Upper lobe of left lung (tissue), 4 donors: Measurements from ENCODE around the gene NCOA1.

Source experiments
- POLR2A ChIP-seq, 4 donors: fragments of 450-650 bp; IDR thresholded peaks; one replicate each; pipeline ENCODE4 v1.5.1; 2016 to 2017; ENCODE audit warnings: antibody characterized with exemption in 4 of 4, mild to moderate bottlenecking in 2 of 4
- POLR2AphosphoS5 ChIP-seq, 2 donors: sonication (generic); formaldehyde crosslinking; IDR thresholded peaks; one replicate each; pipeline ENCODE4 v1.5.1; 2017; ENCODE audit warnings: antibody characterized with exemption in 2 of 2
- TF ChIP-seq, protein P1 (sequence below), 6 experiments: fragments of 450-650 bp in 4 of 6; fragments of 200-600 bp in 2 of 6; sonication (generic) in 2 of 6; IDR thresholded peaks; one replicate each; pipeline ENCODE4 v1.5.1; 2016 to 2019; ENCODE audit warnings: antibody characterized with exemption in 6 of 6

DNA sequence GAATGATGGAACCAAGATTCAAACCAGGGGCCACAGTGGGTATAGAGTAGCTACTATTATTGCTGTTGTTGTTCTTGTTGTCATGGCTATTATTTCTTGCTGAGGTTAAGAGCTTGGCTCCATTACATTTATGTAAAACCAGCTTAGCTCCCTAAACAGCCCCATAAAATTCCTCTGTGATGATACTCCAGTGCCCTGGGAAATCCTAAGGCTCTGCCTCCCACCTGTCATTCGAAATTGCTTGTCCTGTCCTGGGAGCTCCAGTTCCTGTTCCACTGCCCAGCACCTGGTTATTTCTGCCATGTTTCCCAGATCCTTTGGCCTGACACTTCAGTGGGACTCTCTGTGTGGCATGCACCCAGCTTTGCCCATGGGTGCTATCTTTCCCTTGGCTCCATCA is 27.8 kb upstream of the NCOA1 start:
- TF ChIP-seq, protein P1, sequence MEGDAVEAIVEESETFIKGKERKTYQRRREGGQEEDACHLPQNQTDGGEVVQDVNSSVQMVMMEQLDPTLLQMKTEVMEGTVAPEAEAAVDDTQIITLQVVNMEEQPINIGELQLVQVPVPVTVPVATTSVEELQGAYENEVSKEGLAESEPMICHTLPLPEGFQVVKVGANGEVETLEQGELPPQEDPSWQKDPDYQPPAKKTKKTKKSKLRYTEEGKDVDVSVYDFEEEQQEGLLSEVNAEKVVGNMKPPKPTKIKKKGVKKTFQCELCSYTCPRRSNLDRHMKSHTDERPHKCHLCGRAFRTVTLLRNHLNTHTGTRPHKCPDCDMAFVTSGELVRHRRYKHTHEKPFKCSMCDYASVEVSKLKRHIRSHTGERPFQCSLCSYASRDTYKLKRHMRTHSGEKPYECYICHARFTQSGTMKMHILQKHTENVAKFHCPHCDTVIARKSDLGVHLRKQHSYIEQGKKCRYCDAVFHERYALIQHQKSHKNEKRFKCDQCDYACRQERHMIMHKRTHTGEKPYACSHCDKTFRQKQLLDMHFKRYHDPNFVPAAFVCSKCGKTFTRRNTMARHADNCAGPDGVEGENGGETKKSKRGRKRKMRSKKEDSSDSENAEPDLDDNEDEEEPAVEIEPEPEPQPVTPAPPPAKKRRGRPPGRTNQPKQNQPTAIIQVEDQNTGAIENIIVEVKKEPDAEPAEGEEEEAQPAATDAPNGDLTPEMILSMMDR (IDR thresholded peaks at IDR 0.05): no peak
- no peak for TF ChIP-seq POLR2A (IDR thresholded peaks at IDR 0.05)
- no peak for TF ChIP-seq POLR2AphosphoS5 (IDR thresholded peaks at IDR 0.05)
